K562 (cell line): ENCODE results near the gene ANXA4.

Experiments used
- CTCF ChIP-seq, 3 experiments: IDR thresholded peaks in 2 of 3; conservative IDR thresholded peaks in 1 of 3; 2 replicates each; pipeline ENCODE4 v1.5.1; 2011 to 2012; ENCODE audit warnings: low read length in 3 of 3, mild to moderate bottlenecking in 3 of 3, control low read depth in 2 of 3, improper control_type of control experiment in 1 of 3, inconsistent platforms in 1 of 3, low read depth in 1 of 3, mixed read lengths in 1 of 3, moderate library complexity in 1 of 3; ENCODE audit not compliant: insufficient read depth in 2 of 3
- JUN ChIP-seq, 2 experiments: sonication (generic) in 1 of 2; formaldehyde crosslinking in 1 of 2; IDR thresholded peaks; 2 replicates each; pipeline versions ENCODE4 v1.6.1 to v1.8.0; 2012 to 2022; ENCODE audit warnings: borderline replicate concordance in 2 of 2, mild to moderate bottlenecking in 2 of 2, improper control_type of control experiment in 1 of 2, low read depth in 1 of 2, low read length in 1 of 2, missing genetic modification reagents in 1 of 2
- NFYB ChIP-seq: IDR thresholded peaks from 2 replicates; pipeline ENCODE4 v1.6.1; 2011; ENCODE audit warnings: mild to moderate bottlenecking, moderate library complexity; ENCODE audit not compliant: insufficient read length; ENCODE audit errors: extremely low read depth
- NRF1 ChIP-seq, 2 experiments: fragments of 450-650 bp; IDR thresholded peaks in 1 of 2; conservative IDR thresholded peaks in 1 of 2; 2 replicates each; pipeline ENCODE4 v1.6.1; 2014; ENCODE audit warnings: mild to moderate bottlenecking in 2 of 2
- POU5F1 ChIP-seq: fragments of 150-350 bp; IDR thresholded peaks from 2 replicates; pipeline ENCODE4 v1.6.1; 2014; ENCODE audit warnings: borderline replicate concordance, low read length, low read depth, mild to moderate bottlenecking; ENCODE audit not compliant: partially characterized antibody
- RBM39 ChIP-seq: fragments of 200-400 bp; formaldehyde crosslinking; optimal IDR thresholded peaks from 2 replicates; pipeline ENCODE3; 2018; ENCODE audit warnings: low read depth, low read length
- ZNF324 ChIP-seq: fragments of 250-450 bp; sonication (Bioruptor Pico); IDR thresholded peaks from 2 replicates; pipeline ENCODE4 v1.4.0; 2020; ENCODE audit warnings: mild to moderate bottlenecking

GRCh38 chr2:69804416-69804815, 62.5 kb downstream of the ANXA4 start:
- TF ChIP-seq NFYB (no peak), NRF1 (conservative IDR thresholded peaks at IDR 0.05 in 1 of 2, IDR thresholded peaks at IDR 0.05 in 1 of 2) (no peak), RBM39 (no peak), JUN (IDR thresholded peaks at IDR 0.05; ENCODE audit: borderline replicate concordance, low read depth, low read length) (no peak), JUN (CRISPR knock-in tag; IDR thresholded peaks at IDR 0.05; ENCODE audit: borderline replicate concordance) (no peak), CTCF (IDR thresholded peaks at IDR 0.05 in 2 of 3, conservative IDR thresholded peaks at IDR 0.05 in 1 of 3; ENCODE audit: insufficient read depth in 2 of 3, low read depth in 1 of 3, low read length in 3 of 3) (no peak), ZNF324 (CRISPR knock-in tag) (no peak), POU5F1 (no peak)
